Nephron (organoid): ENCODE data around the gene ENDOG.

Experiments used
- H3K27ac Mint-ChIP-seq, 3 experiments: 2 replicates each; pipeline ENCODE4 v1.8.0; 2020; ENCODE audit warnings: mixed read lengths in 3 of 3, mild to moderate bottlenecking in 2 of 3, moderate library complexity in 1 of 3
- H3K27me3 Mint-ChIP-seq: 2 replicates; pipeline ENCODE4 v1.8.0; 2021; ENCODE audit warnings: low read depth, mild to moderate bottlenecking, moderate library complexity, mixed read lengths
- H3K36me3 Mint-ChIP-seq: 2 replicates; pipeline ENCODE4 v1.8.0; 2020; ENCODE audit warnings: low read depth, mixed read lengths
- H3K4me1 Mint-ChIP-seq: 2 replicates; pipeline ENCODE4 v1.8.0; 2020; ENCODE audit warnings: mixed read lengths
- H3K4me3 Mint-ChIP-seq, 3 experiments: 2 replicates each; pipeline ENCODE4 v1.8.0; 2020; ENCODE audit warnings: mild to moderate bottlenecking in 3 of 3, mixed read lengths in 3 of 3, moderate library complexity in 2 of 3
- H3K9me3 Mint-ChIP-seq: 2 replicates; pipeline ENCODE4 v1.8.0; 2020; ENCODE audit warnings: mixed read lengths
- CTCF ChIP-seq, 3 experiments: fragments of 200-600 bp; sonication (generic); IDR thresholded peaks; one replicate each; pipeline ENCODE4 v1.5.0; 2021; ENCODE audit warnings: antibody characterized with exemption in 3 of 3; ENCODE audit not compliant: unreplicated experiment in 3 of 3

The ENDOG gene

GRCh38 chr9:128822407-128823042 lies 4.2 kb downstream of the ENDOG start:
- peaks cover 22% of the 10 kb centered on the region for H3K36me3 Mint-ChIP-seq
- H3K4me1 Mint-ChIP-seq, result peaks cover 7% of the 10 kb centered on the region
- no peak for TF ChIP-seq CTCF (IDR thresholded peaks at IDR 0.05; ENCODE audit: unreplicated experiment in 3 of 3)
- no peaks in the 10 kb centered on the region for H3K9me3 Mint-ChIP-seq
- no peak overlapping the region for H3K27ac Mint-ChIP-seq
- no peak overlapping the region for H3K4me3 Mint-ChIP-seq
- H3K27me3 Mint-ChIP-seq, result no peaks in the 10 kb centered on the region

- no peak overlapping the region for H3K4me3 Mint-ChIP-seq
- H3K36me3 Mint-ChIP-seq, result peaks cover 22% of the 10 kb centered on the region
- no peak for TF ChIP-seq CTCF (IDR thresholded peaks at IDR 0.05; ENCODE audit: unreplicated experiment in 3 of 3)
- no peaks in the 10 kb centered on the region for H3K9me3 Mint-ChIP-seq
- no peaks in the 10 kb centered on the region for H3K27me3 Mint-ChIP-seq
- no peak overlapping the region for H3K27ac Mint-ChIP-seq
- H3K4me1 Mint-ChIP-seq, result peaks cover 7% of the 10 kb centered on the region
Measured at GRCh38 chr9:128823362-128823902, 5.1 kb downstream of the ENDOG start.

- Mint-ChIP-seq H3K4me3 (no peak overlapping the region), H3K36me3 (peaks cover 27% of the 10 kb centered on the region), H3K27ac (no peak overlapping the region), H3K4me1 (peaks cover 13% of the 10 kb centered on the region), H3K27me3 (no peaks in the 10 kb centered on the region), H3K9me3 (no peaks in the 10 kb centered on the region)
- no peak for TF ChIP-seq CTCF (IDR thresholded peaks at IDR 0.05; ENCODE audit: unreplicated experiment in 3 of 3)
Measured at GRCh38 chr9:128823903-128824406, 5.7 kb downstream of the ENDOG start.

GRCh38 chr9:128824911-128825310 lies 6.6 kb downstream of the ENDOG start:
- Mint-ChIP-seq H3K27ac (no peak overlapping the region), H3K9me3 (no peaks in the 10 kb centered on the region), H3K27me3 (no peaks in the 10 kb centered on the region), H3K4me1 (peaks cover 14% of the 10 kb centered on the region), H3K36me3 (peaks cover 29% of the 10 kb centered on the region), H3K4me3 (no peak overlapping the region)
- TF ChIP-seq CTCF (IDR thresholded peaks at IDR 0.05; ENCODE audit: unreplicated experiment in 3 of 3), result no peak

DNA sequence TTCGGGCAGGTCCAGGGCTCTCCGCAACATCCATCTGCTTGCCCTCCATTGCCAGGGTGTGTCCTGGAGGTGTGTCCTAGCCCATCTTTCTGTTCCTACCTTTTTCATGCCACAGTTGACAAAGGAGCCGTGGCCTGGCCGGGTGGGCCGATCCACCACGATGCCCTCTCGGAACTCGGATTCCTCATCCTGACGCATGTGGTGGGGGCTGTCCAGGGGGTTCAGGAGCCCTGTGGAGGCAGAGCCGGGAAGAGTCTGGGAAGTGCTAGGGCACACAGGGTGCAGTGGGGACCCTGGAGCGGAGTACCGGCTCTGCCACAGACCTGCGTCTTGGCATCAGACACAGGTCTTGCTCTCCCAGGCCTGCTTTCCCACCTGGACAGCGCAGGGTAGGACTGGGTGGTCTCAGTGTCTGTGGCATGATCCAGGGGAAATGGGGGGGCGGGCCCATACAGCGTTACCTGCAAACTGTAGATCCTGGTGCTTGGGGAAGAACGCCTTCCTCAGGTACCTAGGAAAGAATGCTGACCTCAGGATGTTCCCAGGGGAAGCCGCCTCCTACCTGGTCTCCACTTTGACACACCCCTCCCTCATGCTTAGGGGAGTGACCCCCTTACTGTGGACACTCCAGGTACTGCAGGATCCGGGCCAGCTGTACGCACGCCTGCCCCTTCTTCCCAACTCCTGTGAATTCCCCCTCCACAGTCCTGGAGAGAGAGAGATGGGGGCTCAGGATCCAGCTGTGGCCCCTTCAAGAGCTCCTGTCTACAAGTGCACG lies 7.8 kb downstream of the ENDOG start:
- H3K36me3 Mint-ChIP-seq, result peaks cover 29% of the 10 kb centered on the region
- peak overlapping the region in 1 of 3 experiments; percentile 30 for H3K4me3 Mint-ChIP-seq
- no peaks in the 10 kb centered on the region for H3K27me3 Mint-ChIP-seq
- no peak for TF ChIP-seq CTCF (IDR thresholded peaks at IDR 0.05; ENCODE audit: unreplicated experiment in 3 of 3)
- no peak overlapping the region for H3K27ac Mint-ChIP-seq
- no peaks in the 10 kb centered on the region for H3K9me3 Mint-ChIP-seq
- peaks cover 14% of the 10 kb centered on the region for H3K4me1 Mint-ChIP-seq
